ENCODE results near the gene WSB2.

The WSB2 gene

GRCh38 chr12:118035190-118036041, 25.6 kb downstream of the WSB2 start:
- peak; percentile 59 for ATAC-seq
- TF ChIP-seq ZFP3 (CRISPR knock-in tag; IDR thresholded peaks at IDR 0.05) = no peak

- peak; percentile 91 for ATAC-seq
- TF ChIP-seq OSR1 (CRISPR knock-in tag; IDR thresholded peaks at IDR 0.05) (no peak), ZNF70 (CRISPR knock-in tag; IDR thresholded peaks at IDR 0.05) (peak; percentile 53; the same call in 1 of the 2 replicates)
Measured at GRCh38 chr12:118034429-118035189, 26.4 kb downstream of the WSB2 start.

GRCh38 chr12:118033902-118034301, 27.1 kb downstream of the WSB2 start:
- no peak for ATAC-seq
- TF ChIP-seq CSDC2 (CRISPR knock-in tag; IDR thresholded peaks at IDR 0.05) = no peak
- TF ChIP-seq POU6F1 (CRISPR knock-in tag; IDR thresholded peaks at IDR 0.05; ENCODE audit: borderline replicate concordance, low read depth) = no peak
- no peak for TF ChIP-seq ZFP30 (CRISPR knock-in tag; IDR thresholded peaks at IDR 0.05)
- TF ChIP-seq ZFP3 (CRISPR knock-in tag; IDR thresholded peaks at IDR 0.05) = no peak
- no peak for TF ChIP-seq TCF4 (CRISPR knock-in tag; IDR thresholded peaks at IDR 0.05; ENCODE audit: borderline replicate concordance)
- TF ChIP-seq CREB5 (CRISPR knock-in tag; IDR thresholded peaks at IDR 0.05; ENCODE audit: low read depth) = no peak
- no peak for TF ChIP-seq GLIS3 (CRISPR knock-in tag; IDR thresholded peaks at IDR 0.05)
- no peak for TF ChIP-seq TOX (CRISPR knock-in tag; IDR thresholded peaks at IDR 0.05; ENCODE audit: borderline replicate concordance)
- no peak for TF ChIP-seq CSRNP3 (CRISPR knock-in tag; IDR thresholded peaks at IDR 0.05)

- no peak; the same call in 2 of the 3 replicates for ATAC-seq
- TF ChIP-seq CREB5 (CRISPR knock-in tag; IDR thresholded peaks at IDR 0.05; ENCODE audit: low read depth) = no peak
- no peak for TF ChIP-seq ZFP3 (CRISPR knock-in tag; IDR thresholded peaks at IDR 0.05)
- TF ChIP-seq ZFP30 (CRISPR knock-in tag; IDR thresholded peaks at IDR 0.05) = no peak
- no peak for TF ChIP-seq TSHZ2 (CRISPR knock-in tag; IDR thresholded peaks at IDR 0.05)
- TF ChIP-seq CSRNP3 (CRISPR knock-in tag; IDR thresholded peaks at IDR 0.05) = no peak
- TF ChIP-seq POU6F1 (CRISPR knock-in tag; IDR thresholded peaks at IDR 0.05; ENCODE audit: borderline replicate concordance, low read depth) = no peak
- no peak for TF ChIP-seq CSDC2 (CRISPR knock-in tag; IDR thresholded peaks at IDR 0.05)
- TF ChIP-seq ISL1 (CRISPR knock-in tag; IDR thresholded peaks at IDR 0.05) = no peak
- TF ChIP-seq ZNF565 (CRISPR knock-in tag; conservative IDR thresholded peaks at IDR 0.05; ENCODE audit: low read depth) = no peak
- no peak for TF ChIP-seq TCF4 (CRISPR knock-in tag; IDR thresholded peaks at IDR 0.05; ENCODE audit: borderline replicate concordance)
- no peak for TF ChIP-seq TOX (CRISPR knock-in tag; IDR thresholded peaks at IDR 0.05; ENCODE audit: borderline replicate concordance)
Measured at GRCh38 chr12:118033323-118033722, 27.7 kb downstream of the WSB2 start.
